Gastroesophageal sphincter (tissue), 3 donors: ENCODE measurements around the gene INPP4B.

Source experiments
- EP300 ChIP-seq: sonication (generic); formaldehyde crosslinking; IDR thresholded peaks from one replicate; pipeline ENCODE4 v1.6.1; 2017; ENCODE audit warnings: antibody characterized with exemption, mild to moderate bottlenecking
- POLR2A ChIP-seq, 2 donors: fragments of 450-650 bp; IDR thresholded peaks; one replicate each; pipeline ENCODE4 v1.6.1; 2017; ENCODE audit warnings: antibody characterized with exemption in 2 of 2, mild to moderate bottlenecking in 2 of 2, moderate library complexity in 1 of 2
- POLR2AphosphoS5 ChIP-seq: sonication (generic); formaldehyde crosslinking; IDR thresholded peaks from one replicate; pipeline ENCODE4 v1.6.1; 2017; ENCODE audit warnings: antibody characterized with exemption
- TF ChIP-seq, protein P1 (sequence below), 4 experiments: fragments of 200-600 bp in 2 of 4; fragments of 450-650 bp in 2 of 4; sonication (generic) in 1 of 4; IDR thresholded peaks; one replicate each; pipeline ENCODE4 v1.5.1; 2017 to 2019; ENCODE audit warnings: antibody characterized with exemption in 4 of 4, mild to moderate bottlenecking in 2 of 4, moderate library complexity in 2 of 4

DNA sequence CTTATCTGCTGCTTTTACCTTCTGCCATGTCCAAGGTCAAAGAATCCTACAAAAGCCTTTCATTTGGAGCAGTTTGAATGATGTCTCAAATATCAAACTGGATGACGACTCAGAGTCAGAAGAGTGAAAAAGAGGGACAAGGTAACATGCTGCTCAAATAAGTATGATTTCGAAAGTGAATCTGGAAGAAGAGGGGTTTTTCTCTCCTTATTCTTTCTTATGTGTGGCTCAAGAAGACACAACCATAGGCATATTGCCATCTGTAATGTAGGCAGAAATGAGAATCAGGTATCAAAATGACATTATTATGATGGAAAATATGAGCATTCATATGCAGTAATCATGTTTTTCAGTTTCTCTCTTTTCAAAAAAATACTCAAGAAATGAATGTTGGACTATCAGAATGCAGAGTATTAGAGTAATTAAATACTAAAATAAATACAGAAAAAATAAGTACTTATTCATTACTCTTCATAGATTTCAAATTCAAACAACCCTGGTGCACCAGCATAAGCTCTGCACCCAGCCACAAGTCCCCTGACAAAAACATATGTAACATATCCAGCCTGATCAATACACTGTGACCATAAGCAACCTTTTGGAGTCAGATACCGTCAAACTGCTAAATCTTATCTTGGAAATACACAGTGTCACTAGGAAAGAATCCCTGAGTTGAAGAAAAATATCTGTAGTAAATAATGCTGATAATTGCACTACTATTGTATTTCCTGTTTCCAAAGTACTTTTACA lies 468.6 kb downstream of the INPP4B start:
- TF ChIP-seq, protein P1, sequence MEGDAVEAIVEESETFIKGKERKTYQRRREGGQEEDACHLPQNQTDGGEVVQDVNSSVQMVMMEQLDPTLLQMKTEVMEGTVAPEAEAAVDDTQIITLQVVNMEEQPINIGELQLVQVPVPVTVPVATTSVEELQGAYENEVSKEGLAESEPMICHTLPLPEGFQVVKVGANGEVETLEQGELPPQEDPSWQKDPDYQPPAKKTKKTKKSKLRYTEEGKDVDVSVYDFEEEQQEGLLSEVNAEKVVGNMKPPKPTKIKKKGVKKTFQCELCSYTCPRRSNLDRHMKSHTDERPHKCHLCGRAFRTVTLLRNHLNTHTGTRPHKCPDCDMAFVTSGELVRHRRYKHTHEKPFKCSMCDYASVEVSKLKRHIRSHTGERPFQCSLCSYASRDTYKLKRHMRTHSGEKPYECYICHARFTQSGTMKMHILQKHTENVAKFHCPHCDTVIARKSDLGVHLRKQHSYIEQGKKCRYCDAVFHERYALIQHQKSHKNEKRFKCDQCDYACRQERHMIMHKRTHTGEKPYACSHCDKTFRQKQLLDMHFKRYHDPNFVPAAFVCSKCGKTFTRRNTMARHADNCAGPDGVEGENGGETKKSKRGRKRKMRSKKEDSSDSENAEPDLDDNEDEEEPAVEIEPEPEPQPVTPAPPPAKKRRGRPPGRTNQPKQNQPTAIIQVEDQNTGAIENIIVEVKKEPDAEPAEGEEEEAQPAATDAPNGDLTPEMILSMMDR (IDR thresholded peaks at IDR 0.05), result no peak
- TF ChIP-seq POLR2A (IDR thresholded peaks at IDR 0.05) (no peak), POLR2AphosphoS5 (no peak), EP300 (no peak)
